ENCODE results near the gene NEMF.
"Not testable (repeated sequence)": the region's sequence is repeated elsewhere in the genome, so short reads cannot be mapped to it uniquely, and the experiment has no call there.

The NEMF gene

GRCh38 chr14:49876563-49877127, 24.1 kb upstream of the NEMF start:
- H3K27ac ChIP-seq (ENCODE audit: low read length), result no peak overlapping the region
- no peak overlapping the region for H3K4me3 ChIP-seq (ENCODE audit: low read length in 2 of 2)
- no peaks in the 10 kb centered on the region for H3K27me3 ChIP-seq (ENCODE audit: control insufficient read depth in 1 of 2, insufficient read depth in 2 of 2, low read length in 2 of 2)

DNA sequence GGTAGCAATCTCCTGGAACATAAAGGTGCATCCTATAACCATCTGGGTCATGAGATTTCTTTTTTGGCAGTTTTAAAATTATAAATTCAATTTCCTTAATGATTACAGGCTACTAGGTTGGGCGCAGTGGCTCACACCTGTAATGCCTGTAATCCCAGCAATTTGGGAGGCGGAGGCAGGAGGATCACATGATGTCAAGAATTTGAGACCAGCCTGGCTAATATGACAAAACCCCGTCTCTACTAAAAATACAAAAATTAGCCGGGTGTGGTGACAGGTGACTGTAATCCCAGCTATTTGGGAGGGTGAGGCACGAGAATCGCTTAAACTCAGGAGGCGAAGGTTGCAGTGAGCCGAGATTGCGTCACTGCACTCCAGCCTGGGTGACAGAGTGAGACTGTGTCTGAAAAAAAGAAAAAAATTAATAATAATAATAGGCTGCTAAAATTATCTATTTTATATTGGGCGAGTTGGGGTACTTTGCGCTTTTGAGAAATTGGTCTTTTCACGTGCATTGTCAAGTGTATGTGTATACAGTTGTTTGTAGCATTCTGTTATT, 23.1 kb upstream of the NEMF start:
- Histone ChIP-seq H3K27ac (ENCODE audit: low read length) (no peak overlapping the region), H3K9ac (ENCODE audit: low read length in 2 of 2) (no peak overlapping the region), H3K36me3 (ENCODE audit: control insufficient read depth in 2 of 2, insufficient read depth in 2 of 2, low read length in 2 of 2) (no peaks in the 10 kb centered on the region), H3K4me1 (ENCODE audit: control insufficient read depth, insufficient read depth, low read length) (no peaks in the 10 kb centered on the region), H3K4me3 (ENCODE audit: low read length in 2 of 2) (no peak overlapping the region), H3K9me3 (ENCODE audit: control insufficient read depth in 2 of 2, low read length in 2 of 2) (no peaks in the 10 kb centered on the region), H3K27me3 (ENCODE audit: control insufficient read depth in 1 of 2, insufficient read depth in 2 of 2, low read length in 2 of 2) (no peaks in the 10 kb centered on the region)

More at GRCh38 chr14:49876563-49877127, 24.1 kb upstream of the NEMF start:
- Histone ChIP-seq H3K9ac (ENCODE audit: low read length in 2 of 2) (no peak overlapping the region), H3K36me3 (ENCODE audit: control insufficient read depth in 2 of 2, insufficient read depth in 2 of 2, low read length in 2 of 2) (no peaks in the 10 kb centered on the region), H3K4me1 (ENCODE audit: control insufficient read depth, insufficient read depth, low read length) (no peaks in the 10 kb centered on the region), H3K9me3 (ENCODE audit: control insufficient read depth in 2 of 2, low read length in 2 of 2) (no peaks in the 10 kb centered on the region)

GRCh38 chr14:49873548-49873947, 21.0 kb upstream of the NEMF start:
- not testable (repeated sequence) for H3K36me3 ChIP-seq (ENCODE audit: control insufficient read depth in 2 of 2, insufficient read depth in 2 of 2, low read length in 2 of 2); H3K9me3 ChIP-seq (ENCODE audit: control insufficient read depth in 2 of 2, low read length in 2 of 2); H3K4me3 ChIP-seq (ENCODE audit: low read length in 2 of 2); H3K9ac ChIP-seq (ENCODE audit: low read length in 2 of 2); H3K27ac ChIP-seq (ENCODE audit: low read length); H3K27me3 ChIP-seq (ENCODE audit: control insufficient read depth in 1 of 2, insufficient read depth in 2 of 2, low read length in 2 of 2); H3K4me1 ChIP-seq (ENCODE audit: control insufficient read depth, insufficient read depth, low read length)

GRCh38 chr14:49870908-49871307, 18.3 kb upstream of the NEMF start:
- H3K4me3 ChIP-seq (ENCODE audit: low read length in 2 of 2), result no peak overlapping the region
- no peaks in the 10 kb centered on the region for H3K9me3 ChIP-seq (ENCODE audit: control insufficient read depth in 2 of 2, low read length in 2 of 2)
- H3K27me3 ChIP-seq (ENCODE audit: control insufficient read depth in 1 of 2, insufficient read depth in 2 of 2, low read length in 2 of 2), result no peaks in the 10 kb centered on the region
- peaks cover 3% of the 10 kb centered on the region for H3K4me1 ChIP-seq (ENCODE audit: control insufficient read depth, insufficient read depth, low read length)
- no peak overlapping the region for H3K9ac ChIP-seq (ENCODE audit: low read length in 2 of 2)
- H3K27ac ChIP-seq (ENCODE audit: low read length), result no peak overlapping the region
- no peaks in the 10 kb centered on the region for H3K36me3 ChIP-seq (ENCODE audit: control insufficient read depth in 2 of 2, insufficient read depth in 2 of 2, low read length in 2 of 2)

DNA sequence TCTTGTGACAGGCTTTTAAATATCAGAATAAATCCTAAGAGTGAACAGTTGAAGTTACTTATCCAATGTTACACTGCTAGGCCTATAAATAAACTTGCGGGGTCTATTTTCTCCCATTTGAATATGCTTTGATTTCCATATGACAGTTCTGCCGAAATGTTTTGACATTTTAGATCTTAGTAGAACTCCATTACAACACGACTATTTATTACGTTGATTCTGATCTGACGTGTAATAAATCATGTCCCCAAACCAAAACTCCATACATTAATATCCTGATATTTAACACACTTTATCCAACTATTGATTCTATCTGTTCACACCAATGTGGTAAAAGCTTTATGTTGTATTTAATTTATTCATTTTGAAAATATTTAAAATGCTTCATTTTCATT, 16.1 kb upstream of the NEMF start:
- Histone ChIP-seq H3K9ac (ENCODE audit: low read length in 2 of 2) (peak overlapping the region; percentile 34 to 43), H3K4me1 (ENCODE audit: control insufficient read depth, insufficient read depth, low read length) (peaks cover 3% of the 10 kb centered on the region), H3K9me3 (ENCODE audit: control insufficient read depth in 2 of 2, low read length in 2 of 2) (no peaks in the 10 kb centered on the region), H3K4me3 (ENCODE audit: low read length in 2 of 2) (peak overlapping the region; percentile 75 to 84), H3K27ac (ENCODE audit: low read length) (peak overlapping the region; percentile 8), H3K36me3 (ENCODE audit: control insufficient read depth in 2 of 2, insufficient read depth in 2 of 2, low read length in 2 of 2) (no peaks in the 10 kb centered on the region), H3K27me3 (ENCODE audit: control insufficient read depth in 1 of 2, insufficient read depth in 2 of 2, low read length in 2 of 2) (no peaks in the 10 kb centered on the region)

DNA sequence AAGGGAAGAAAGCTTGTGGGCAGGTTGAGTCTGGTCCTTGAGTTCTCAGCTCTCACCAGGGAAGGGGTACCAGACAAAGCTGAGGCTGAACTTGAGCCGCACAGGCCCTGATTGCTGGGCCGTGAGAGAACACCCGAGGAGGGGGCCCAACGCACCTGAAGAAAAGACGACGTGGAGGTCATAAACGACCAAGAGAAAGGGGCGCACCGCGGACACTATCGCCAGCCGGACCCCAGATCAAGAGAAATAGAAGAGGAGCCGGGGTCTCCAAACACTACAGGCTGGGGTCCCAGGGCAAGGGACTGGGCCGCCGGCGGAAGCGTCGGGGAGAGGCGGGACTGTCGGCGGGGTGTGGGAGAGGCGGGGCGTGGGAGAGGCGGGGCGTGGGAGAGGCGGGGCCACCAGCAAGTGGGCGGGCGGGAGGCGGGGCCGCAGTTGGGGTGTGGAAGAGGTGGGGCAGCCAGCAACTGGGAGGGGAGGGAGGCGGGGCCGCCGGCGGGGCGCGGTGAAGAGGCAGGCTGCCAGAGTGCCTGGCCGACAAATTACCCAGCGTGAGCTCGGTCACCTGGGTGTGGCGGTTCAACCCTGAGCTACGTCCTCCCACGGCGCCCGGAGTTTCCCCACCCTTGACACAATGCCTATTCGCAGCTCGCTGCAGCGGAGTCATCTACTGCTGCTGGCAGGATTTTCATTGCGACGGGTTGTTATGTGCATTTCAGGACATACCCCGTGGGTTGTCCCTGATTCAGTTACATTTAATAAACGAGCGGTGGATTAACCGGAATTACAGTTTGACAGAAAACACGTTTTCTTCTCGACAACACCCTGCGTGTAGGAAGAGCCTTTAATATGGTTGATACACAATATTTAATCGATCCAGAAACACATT, 15.5 kb upstream of the NEMF start:
- Histone ChIP-seq H3K9me3 (ENCODE audit: control insufficient read depth in 2 of 2, low read length in 2 of 2) (no peaks in the 10 kb centered on the region), H3K27ac (ENCODE audit: low read length) (peak overlapping the region; percentile 92), H3K9ac (ENCODE audit: low read length in 2 of 2) (peak overlapping the region; percentile 97 to 98), H3K27me3 (ENCODE audit: control insufficient read depth in 1 of 2, insufficient read depth in 2 of 2, low read length in 2 of 2) (no peaks in the 10 kb centered on the region), H3K36me3 (ENCODE audit: control insufficient read depth in 2 of 2, insufficient read depth in 2 of 2, low read length in 2 of 2) (no peaks in the 10 kb centered on the region), H3K4me3 (ENCODE audit: low read length in 2 of 2) (peak overlapping the region; percentile 84 to 89), H3K4me1 (ENCODE audit: control insufficient read depth, insufficient read depth, low read length) (peaks cover 9% of the 10 kb centered on the region)

DNA sequence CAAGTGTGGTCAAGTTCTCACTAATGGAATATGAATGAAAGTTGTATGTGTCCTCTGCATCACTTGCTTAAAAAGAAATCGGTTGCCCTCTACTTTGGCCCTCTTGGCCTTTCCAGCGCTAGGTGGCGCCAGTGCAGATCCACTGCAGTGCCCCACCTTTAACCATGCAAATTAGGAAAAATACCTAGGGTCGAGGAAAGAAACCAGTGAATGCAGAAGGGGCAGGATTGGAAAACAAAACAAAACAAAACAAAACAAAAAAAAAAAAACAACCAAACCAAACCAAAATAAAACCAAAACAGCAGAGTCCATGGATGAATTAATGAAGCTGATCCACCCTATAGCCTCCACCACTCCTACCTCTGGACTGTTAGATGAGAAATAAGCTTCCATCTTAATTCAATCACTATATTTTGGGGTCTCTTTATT, 12.9 kb upstream of the NEMF start:
- H3K9me3 ChIP-seq (ENCODE audit: control insufficient read depth in 2 of 2, low read length in 2 of 2), result no peaks in the 10 kb centered on the region
- H3K27ac ChIP-seq (ENCODE audit: low read length), result no peak overlapping the region
- no peak overlapping the region for H3K9ac ChIP-seq (ENCODE audit: low read length in 2 of 2)
- H3K27me3 ChIP-seq (ENCODE audit: control insufficient read depth in 1 of 2, insufficient read depth in 2 of 2, low read length in 2 of 2), result no peaks in the 10 kb centered on the region
- H3K4me1 ChIP-seq (ENCODE audit: control insufficient read depth, insufficient read depth, low read length), result peaks cover 16% of the 10 kb centered on the region
- H3K4me3 ChIP-seq (ENCODE audit: low read length in 2 of 2), result no peak overlapping the region
- H3K36me3 ChIP-seq (ENCODE audit: control insufficient read depth in 2 of 2, insufficient read depth in 2 of 2, low read length in 2 of 2), result no peaks in the 10 kb centered on the region

GRCh38 chr14:49863487-49864281, 11.1 kb upstream of the NEMF start:
- Histone ChIP-seq H3K36me3 (ENCODE audit: control insufficient read depth in 2 of 2, insufficient read depth in 2 of 2, low read length in 2 of 2) (no peaks in the 10 kb centered on the region), H3K4me1 (ENCODE audit: control insufficient read depth, insufficient read depth, low read length) (peaks cover 20% of the 10 kb centered on the region)

DNA sequence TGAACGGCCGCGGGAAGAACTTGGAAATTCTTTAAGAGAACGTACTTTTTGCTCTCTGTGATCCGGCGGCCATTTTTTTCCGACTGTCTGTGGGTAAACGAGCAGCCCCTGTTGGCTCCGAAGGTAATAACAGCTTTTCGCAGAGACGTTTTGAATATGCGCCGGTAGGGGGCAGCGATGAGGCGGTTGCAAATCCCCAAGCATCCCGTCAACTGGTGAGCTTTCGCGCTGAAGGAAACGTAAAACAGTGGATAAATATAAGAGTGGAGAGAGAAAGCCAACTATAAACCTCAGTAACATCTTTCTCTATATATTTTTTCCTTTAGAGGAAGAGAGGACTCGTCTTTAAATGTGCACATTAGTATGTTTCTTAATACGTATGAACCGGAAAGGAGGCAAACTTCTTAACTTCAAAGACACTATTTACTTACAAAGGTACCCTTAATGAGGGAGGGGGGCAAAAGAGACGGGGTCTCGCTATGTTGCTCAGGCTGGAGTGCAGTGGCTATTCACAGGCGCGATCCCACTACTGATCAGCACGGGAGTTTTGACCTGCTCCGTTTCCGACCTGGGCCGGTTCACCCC, 9.6 kb upstream of the NEMF start:
- H3K9me3 ChIP-seq (ENCODE audit: control insufficient read depth in 2 of 2, low read length in 2 of 2), result no peaks in the 10 kb centered on the region
- peaks cover 16% of the 10 kb centered on the region for H3K4me1 ChIP-seq (ENCODE audit: control insufficient read depth, insufficient read depth, low read length)
- no peaks in the 10 kb centered on the region for H3K27me3 ChIP-seq (ENCODE audit: control insufficient read depth in 1 of 2, insufficient read depth in 2 of 2, low read length in 2 of 2)
- peak overlapping the region; percentile 100 for H3K27ac ChIP-seq (ENCODE audit: low read length)
- peak overlapping the region; percentile 98 to 100 for H3K9ac ChIP-seq (ENCODE audit: low read length in 2 of 2)
- H3K36me3 ChIP-seq (ENCODE audit: control insufficient read depth in 2 of 2, insufficient read depth in 2 of 2, low read length in 2 of 2), result no peaks in the 10 kb centered on the region
- peak overlapping the region; percentile 88 to 97 for H3K4me3 ChIP-seq (ENCODE audit: low read length in 2 of 2)

More at GRCh38 chr14:49863487-49864281, 11.1 kb upstream of the NEMF start:
- H3K27ac ChIP-seq (ENCODE audit: low read length), result peak overlapping the region; percentile 100
- peak overlapping the region; percentile 82 to 100 for H3K9ac ChIP-seq (ENCODE audit: low read length in 2 of 2)
- H3K4me3 ChIP-seq (ENCODE audit: low read length in 2 of 2), result peak overlapping the region; percentile 82 to 96
- H3K27me3 ChIP-seq (ENCODE audit: control insufficient read depth in 1 of 2, insufficient read depth in 2 of 2, low read length in 2 of 2), result no peaks in the 10 kb centered on the region
- no peaks in the 10 kb centered on the region for H3K9me3 ChIP-seq (ENCODE audit: control insufficient read depth in 2 of 2, low read length in 2 of 2)

GRCh38 chr14:49861699-49862088, 9.1 kb upstream of the NEMF start:
- Histone ChIP-seq H3K9me3 (ENCODE audit: control insufficient read depth in 2 of 2, low read length in 2 of 2) (no peaks in the 10 kb centered on the region), H3K4me3 (ENCODE audit: low read length in 2 of 2) (peak overlapping the region; percentile 88 to 97), H3K27ac (ENCODE audit: low read length) (peak overlapping the region; percentile 100), H3K27me3 (ENCODE audit: control insufficient read depth in 1 of 2, insufficient read depth in 2 of 2, low read length in 2 of 2) (no peaks in the 10 kb centered on the region), H3K4me1 (ENCODE audit: control insufficient read depth, insufficient read depth, low read length) (peaks cover 16% of the 10 kb centered on the region), H3K9ac (ENCODE audit: low read length in 2 of 2) (peak overlapping the region; percentile 98 to 100), H3K36me3 (ENCODE audit: control insufficient read depth in 2 of 2, insufficient read depth in 2 of 2, low read length in 2 of 2) (no peaks in the 10 kb centered on the region)
